OCI-LY7 (cell line): Measurements from ENCODE around the gene RNF180.

Source experiments
- CTCF ChIP-seq: fragments of 200-600 bp; sonication (generic); conservative IDR thresholded peaks from 2 replicates; pipeline ENCODE4 v1.5.1; 2014; ENCODE audit warnings: mild to moderate bottlenecking, antibody characterized with exemption, low read length, moderate library complexity, mixed read lengths
- EZH2phosphoT487 ChIP-seq: fragments of 200-600 bp; sonication (generic); IDR thresholded peaks from 2 replicates; pipeline ENCODE4 v1.6.1; 2018; ENCODE audit warnings: low read depth, borderline replicate concordance, mild to moderate bottlenecking, mixed run types, antibody characterized with exemption, low read length, moderate library complexity, mixed read lengths

- TF ChIP-seq CTCF (no peak), EZH2phosphoT487 (no peak)
Measured at GRCh38 chr5:64292611-64293215, 127.1 kb downstream of the RNF180 start.
